Fibroblast of skin of right biceps (primary cell): Measurements from ENCODE around the gene CEMIP2.
A peak's percentile ranks its signal among the peaks of the same experiment; 100 is the strongest.
"Not testable (repeated sequence)": the region's sequence is repeated elsewhere in the genome, so short reads cannot be mapped to it uniquely, and the experiment has no call there.

ENCODE experiments used
- DNase-seq: peaks from one replicate; pipeline ENCODE4 v3.0.0-alpha.2; 2013

The CEMIP2 gene

DNA sequence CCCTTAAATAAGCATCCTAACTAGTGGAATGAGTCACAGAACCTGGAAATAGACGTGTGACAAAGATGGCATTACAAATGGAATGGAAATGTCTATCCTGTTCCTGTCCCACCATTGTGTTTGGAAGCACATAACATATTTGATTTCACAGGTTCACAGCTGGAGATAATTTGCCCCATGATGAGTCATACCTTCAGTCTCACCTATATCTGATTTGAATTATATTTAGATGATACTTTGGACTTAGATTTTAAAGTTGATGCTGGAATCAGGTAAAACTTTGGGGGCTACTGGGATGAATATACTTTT lies 92.5 kb downstream of the CEMIP2 start:
- DNase-seq = peak; percentile 21

GRCh38 chr9:71675105-71675856 lies 93.0 kb downstream of the CEMIP2 start:
- no peak for DNase-seq

- DNase-seq = no peak
Observed at GRCh38 chr9:71672573-71672972, 95.7 kb downstream of the CEMIP2 start.

DNA sequence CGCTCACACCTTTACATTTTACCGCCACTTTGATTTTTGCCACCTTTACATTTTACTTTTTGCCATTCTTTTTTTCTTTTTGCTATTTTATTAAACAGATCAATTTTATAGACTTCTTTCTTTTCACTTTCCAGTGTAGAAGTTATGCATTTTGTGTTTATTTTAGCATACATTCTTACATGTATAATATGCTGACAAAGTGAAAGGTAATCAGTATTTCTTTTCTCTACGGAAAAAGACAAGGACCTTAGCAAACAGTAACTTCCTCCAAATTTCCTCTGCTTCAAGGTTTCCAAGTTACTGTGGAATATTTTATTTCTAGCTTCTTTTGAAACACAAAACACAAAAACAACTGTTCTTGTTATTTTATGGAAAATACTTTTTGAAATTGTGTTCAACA lies 97.0 kb downstream of the CEMIP2 start:
- DNase-seq = no peak

DNA sequence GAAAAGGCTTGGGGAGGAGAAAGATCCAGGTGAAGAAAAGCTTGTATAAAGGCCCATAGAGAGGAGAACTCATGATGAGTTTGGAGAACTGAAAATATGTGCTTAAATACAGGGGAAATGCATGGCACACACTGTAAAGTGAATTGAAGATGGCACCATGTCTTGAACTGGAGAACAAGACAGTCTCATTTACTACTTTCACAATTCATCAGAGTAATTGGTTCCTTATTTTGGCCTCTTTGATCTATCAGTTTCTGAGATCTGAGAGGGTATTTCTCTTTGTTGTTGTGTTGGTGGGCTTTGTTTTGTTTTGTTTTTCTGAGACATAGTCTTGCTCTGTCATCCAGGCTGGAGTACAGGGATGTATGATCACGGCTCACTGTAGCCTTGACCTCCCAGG lies 98.2 kb downstream of the CEMIP2 start:
- no peak for DNase-seq

DNA sequence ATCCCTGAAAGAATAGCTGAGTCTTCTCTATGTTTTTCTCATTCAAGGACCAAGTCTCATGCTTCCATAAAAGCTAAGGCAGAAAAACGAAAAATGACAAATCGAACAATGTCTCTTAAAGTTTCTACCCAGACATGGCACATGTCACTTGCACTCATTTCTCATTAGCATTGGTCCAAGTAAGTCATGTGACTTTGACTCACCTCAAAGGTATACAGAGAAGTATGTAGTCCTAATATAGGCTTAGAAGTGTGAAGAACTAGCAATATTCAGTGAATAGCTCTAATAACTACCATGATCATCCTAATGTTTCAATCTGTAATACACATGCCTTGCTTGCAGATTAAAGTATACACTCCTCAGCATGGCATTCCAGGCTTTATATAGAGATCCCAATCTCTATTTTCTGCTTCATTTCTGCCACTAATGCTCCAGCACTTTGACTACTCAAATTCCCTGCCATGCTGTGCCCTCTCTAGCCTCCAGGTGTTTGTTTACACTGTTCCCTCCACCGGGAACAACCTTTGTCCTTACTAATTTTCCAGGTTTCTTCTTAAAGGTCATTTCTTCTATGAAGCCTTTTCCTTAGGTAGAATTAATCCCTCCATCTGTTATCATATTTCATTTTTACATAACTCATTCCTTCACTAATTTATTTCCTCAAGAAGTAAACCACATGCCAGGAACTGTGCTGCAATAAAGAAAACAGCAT lies 98.9 kb downstream of the CEMIP2 start:
- DNase-seq = no peak

- DNase-seq = no peak
Observed at GRCh38 chr9:71668717-71669116, 99.6 kb downstream of the CEMIP2 start.

DNA sequence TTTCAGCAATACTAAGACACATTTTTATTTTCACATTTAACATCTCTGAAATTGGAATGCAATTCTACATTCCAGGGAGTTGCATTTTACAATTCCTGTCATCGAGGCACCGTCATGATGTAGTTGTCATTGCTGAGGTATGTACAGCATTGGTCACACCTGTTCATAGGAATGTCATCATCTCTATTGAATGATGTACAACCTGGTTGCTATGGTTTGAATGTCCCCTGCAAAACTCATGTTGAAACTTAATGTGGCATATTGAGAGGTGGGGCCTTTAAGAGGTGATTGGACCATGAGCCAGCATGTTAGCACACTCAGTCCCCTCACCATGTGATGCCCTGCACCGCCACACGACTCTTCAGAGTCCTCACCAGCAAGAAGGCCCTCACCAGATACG lies 103.1 kb downstream of the CEMIP2 start:
- DNase-seq = peak; percentile 22

DNA sequence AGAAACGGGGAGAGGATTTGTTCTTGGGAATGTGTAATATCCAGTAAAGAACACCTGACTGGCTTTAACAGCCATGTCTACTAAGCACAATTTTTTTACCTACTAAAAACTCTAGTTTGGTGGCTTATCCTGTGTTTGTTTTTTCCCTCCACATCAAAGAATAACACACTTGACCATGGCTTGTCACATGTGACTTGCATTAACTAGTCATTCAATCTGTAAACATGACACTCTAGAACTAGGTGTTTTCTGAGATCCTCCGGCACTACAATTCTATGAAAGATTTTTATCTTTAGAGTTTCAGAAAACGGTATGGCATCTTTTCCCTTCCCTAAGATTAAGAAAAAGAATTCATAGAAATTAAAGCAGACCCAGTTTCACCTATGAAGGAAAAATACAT lies 103.7 kb downstream of the CEMIP2 start:
- DNase-seq = no peak

DNA sequence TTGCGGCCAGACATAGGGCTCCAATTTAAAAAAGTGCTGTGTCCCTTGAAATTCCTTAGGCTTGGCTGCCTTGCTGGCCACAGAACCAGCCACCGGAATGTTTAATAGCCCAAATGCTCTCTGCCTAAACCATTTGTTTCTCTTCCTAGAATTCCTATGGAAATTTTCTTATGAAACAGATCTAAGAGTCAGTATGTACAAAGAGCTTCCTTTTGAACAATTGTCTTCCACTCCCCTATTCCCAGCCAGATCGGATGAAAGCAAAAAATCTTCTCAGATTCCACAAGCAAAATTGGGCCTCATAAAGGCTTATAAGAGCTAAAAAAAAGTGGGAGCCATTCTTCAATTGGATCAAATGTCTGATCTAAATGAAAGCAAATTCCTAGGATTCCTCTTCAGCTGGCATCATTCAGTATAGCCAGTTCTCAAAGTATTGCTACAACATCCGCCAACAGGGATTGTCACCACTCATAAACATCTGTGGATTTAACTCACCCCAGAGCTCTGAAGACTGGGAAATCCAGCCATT lies 104.3 kb downstream of the CEMIP2 start:
- peak; percentile 55 for DNase-seq

DNA sequence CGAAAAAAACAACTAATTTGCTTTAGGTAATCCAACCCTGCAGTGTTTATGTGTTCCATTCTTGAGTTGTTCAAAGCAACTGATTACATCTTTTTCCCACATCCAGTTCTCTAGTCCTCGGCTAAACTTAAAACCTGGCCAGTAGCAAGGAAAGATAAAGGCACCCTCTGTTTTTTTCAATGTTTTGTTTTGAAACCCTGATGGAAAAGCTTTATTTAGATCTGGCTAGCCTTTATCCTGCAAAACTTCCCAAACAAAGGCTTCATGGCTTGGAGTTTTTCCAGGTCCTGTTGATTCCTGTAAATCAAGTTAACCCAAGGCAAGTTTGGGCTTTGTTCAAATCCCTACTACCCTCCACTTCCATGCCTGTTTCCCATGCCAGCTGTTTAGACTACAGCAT lies 105.1 kb downstream of the CEMIP2 start:
- no peak for DNase-seq

- DNase-seq = no peak
Observed at GRCh38 chr9:71662082-71662481, 106.2 kb downstream of the CEMIP2 start.

DNA sequence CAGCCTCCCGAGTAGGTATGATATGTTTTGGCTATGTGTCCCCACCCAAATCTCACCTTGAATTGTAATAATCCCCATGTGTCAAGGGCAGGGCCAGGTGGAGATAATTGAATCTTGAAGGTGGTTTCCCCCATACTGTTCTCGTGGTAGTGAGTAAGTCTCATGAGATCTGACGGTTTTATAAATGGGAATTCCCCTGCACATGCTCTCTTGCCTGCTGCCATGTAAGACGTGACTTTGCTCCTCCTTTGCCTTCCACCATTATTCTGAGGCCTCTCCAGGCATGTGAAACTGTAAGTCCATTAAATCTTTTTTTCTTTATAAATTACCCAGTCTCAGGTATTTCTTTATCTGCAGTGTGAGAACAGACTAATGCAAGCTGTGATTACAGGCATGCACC lies 111.0 kb downstream of the CEMIP2 start:
- not testable (repeated sequence) for DNase-seq

- DNase-seq = no peak
Observed at GRCh38 chr9:71656496-71656895, 111.8 kb downstream of the CEMIP2 start.

- DNase-seq = no peak
Observed at GRCh38 chr9:71655778-71656177, 112.5 kb downstream of the CEMIP2 start.

- DNase-seq = no peak
Observed at GRCh38 chr9:71655141-71655540, 113.2 kb downstream of the CEMIP2 start.

DNA sequence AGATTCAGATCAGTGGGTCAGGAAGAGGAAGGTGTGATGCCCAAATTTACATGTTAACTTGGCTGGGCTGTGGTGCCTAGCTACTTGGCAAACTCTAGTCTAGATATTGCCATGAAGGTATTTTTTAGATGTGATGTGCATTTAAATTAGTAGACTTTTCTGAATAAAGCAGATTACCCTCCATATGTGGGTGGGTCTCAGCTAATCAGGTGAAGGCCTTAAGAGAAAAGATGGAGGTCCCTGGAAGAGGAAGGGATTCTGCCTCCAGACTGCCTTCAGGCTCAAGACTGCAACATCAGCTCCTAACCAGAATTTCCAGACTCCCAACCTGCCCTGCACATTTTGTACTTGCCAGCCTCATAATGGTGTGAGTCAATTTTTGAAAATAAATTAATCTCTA lies 115.8 kb downstream of the CEMIP2 start:
- DNase-seq = no peak

DNA sequence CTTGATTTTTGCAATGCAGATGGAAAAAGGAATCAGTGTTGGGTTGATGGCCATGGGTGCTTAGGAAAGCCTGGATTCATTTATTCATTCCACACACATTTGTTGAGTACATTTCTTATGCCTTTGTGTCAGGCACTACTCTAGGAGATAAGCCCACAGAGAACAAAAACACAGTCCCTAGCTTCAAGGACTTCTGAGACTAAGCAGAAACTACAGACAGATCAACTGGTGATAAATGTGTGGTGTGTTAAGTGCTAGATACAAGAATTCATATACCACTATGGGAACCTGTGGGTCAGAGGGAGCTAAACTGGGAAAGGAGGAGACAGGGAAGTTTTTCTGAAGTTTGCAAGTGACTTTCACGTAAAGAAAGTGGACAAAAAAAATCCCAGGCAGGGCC lies 119.9 kb downstream of the CEMIP2 start:
- no peak for DNase-seq

GRCh38 chr9:71647094-71647591 lies 121.2 kb downstream of the CEMIP2 start:
- peak; percentile 85 for DNase-seq

GRCh38 chr9:71646131-71646530 lies 122.2 kb downstream of the CEMIP2 start:
- no peak for DNase-seq

DNA sequence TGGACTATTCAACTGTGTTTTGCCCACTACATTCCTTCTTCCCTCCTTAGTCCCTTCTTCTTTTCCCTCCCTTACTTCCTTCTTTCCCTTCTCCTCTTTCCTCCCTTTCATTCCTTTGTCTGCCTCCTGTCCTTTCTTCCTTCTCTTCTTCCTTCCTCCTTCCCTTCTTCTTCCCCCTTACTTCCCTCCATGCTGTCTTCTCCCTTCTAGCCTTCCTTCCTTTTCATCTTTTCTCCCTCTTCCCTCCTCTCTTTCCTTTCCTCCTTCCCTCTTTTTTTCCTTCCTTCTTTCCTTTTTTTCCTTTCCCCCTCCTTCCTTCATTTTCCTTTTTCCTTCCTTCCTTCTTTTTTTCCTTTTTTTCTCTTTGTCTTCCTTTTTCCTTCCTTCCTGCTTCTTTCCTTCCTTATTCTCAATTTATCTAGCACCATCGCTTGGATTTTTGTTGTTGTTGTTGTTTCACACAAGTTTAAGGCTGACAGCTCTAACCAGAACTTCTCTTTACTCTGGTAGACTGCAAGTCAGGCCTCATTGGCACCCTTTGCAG lies 123.4 kb downstream of the CEMIP2 start:
- no peak for DNase-seq

GRCh38 chr9:71643330-71643729 lies 125.0 kb downstream of the CEMIP2 start:
- DNase-seq = no peak

DNA sequence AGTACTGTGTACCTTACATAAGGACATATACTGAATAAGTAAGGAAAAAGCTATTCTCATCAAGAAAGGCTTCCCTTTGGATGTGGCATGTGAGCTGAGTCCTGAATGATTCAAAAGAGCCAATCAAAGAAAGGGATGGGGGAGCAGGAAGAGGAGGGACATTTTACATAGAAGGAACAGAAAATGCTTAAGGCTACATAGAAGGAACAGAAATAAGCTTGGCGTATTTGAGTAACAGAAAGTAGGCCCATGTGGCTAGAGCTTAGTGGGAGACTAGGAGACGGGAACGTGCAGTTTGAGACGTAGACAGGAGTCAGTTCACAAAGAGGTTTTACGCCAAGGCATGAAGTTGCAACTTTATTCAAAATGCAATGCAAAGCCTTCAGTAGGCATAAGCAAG lies 126.3 kb downstream of the CEMIP2 start:
- no peak for DNase-seq

DNA sequence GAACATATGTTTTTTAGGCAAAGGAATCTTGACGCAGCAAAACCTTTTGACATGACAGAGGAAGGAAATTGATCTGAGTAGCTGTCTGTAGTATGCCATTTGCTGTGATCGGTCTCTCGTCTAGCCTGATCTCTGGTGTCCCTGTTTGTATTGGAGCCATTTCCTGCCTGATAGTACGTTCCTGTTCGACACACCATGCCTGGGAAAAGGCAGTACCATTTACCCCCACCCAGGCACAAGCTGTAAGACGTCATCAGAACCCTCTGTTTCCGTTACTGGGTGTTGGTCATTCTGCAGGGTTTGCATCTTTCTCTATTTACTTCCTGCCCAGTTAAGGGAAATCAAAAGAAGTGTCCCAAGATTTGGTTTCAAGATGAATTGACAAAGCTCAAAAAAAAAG lies 129.7 kb downstream of the CEMIP2 start:
- peak; percentile 26 for DNase-seq
